ENCODE measurements around the gene RTN4. TPM values are rescaled to one million over a fixed set of nuclear protein-coding genes. Genes with fewer than 3 reads are reported as not detected.
A peak's percentile ranks its signal among the peaks of the same experiment; 100 is the strongest.

The RTN4 gene
- total and polyA plus RNA-seq, 11 donors, result 46.1 to 250 (median 95.5) TPM

- intact Hi-C loops (cut with DNase I), result loop anchor here in 1 of 10 donors (5.0 kb wide), 1 partner anchor 70 kb away; no protein-coding TSS in a partner anchor
- Histone ChIP-seq H3K9me3 (no peaks in the 10 kb centered on the region), H3K27me3 (no peaks in the 10 kb centered on the region), H3K4me3 (no peak overlapping the region), H3K4me1 (peaks cover 0 to 68% (median 47%) of the 10 kb centered on the region in 12 donors), H3K36me3 (peaks cover 0 to 46% (median 25%) of the 10 kb centered on the region in 9 donors), H3K27ac (peak overlapping the region in 5 of 12 donors; percentile 8 to 53 (median 35))
- DNase-seq, result no peak
- WGBS, 4 donors, result 23 to 33% (median 31%) methylated on average over 2 of the region's 2 CpGs
- no peak for TF ChIP-seq CTCF (IDR thresholded peaks at IDR 0.05)
- TF ChIP-seq POLR2A (IDR thresholded peaks at IDR 0.05), result no peak
- ATAC-seq, result peak in 3 of 4 donors; percentile 26 to 53 (median 42)
These were observed 73.1 kb downstream of the RTN4 start for GRCh38 chr2:54977149-54977548.

GRCh38 chr2:54975598-54976492 lies 74.4 kb downstream of the RTN4 start:
- peaks cover 0 to 47% (median 24%) of the 10 kb centered on the region in 9 donors for H3K36me3 ChIP-seq
- WGBS, 4 donors, result 60 to 71% (median 69%) methylated on average over 4 of the region's 4 CpGs
- ATAC-seq (peak; percentile 53 to 72 (median 64)), DNase-seq (no peak)
- no peak for TF ChIP-seq CTCF (IDR thresholded peaks at IDR 0.05)
- TF ChIP-seq POLR2A (IDR thresholded peaks at IDR 0.05), result no peak
- H3K4me1 ChIP-seq, result peaks cover 0 to 62% (median 47%) of the 10 kb centered on the region in 12 donors
- no peaks in the 10 kb centered on the region for H3K9me3 ChIP-seq
- no peak overlapping the region for H3K4me3 ChIP-seq
- H3K27me3 ChIP-seq, result no peaks in the 10 kb centered on the region
- H3K27ac ChIP-seq, result peak overlapping the region in 4 of 12 donors; percentile 23 to 53 (median 46)
- intact Hi-C loops (cut with DNase I), result loop anchor here in 1 of 10 donors (5.0 kb wide), 1 partner anchor 71 kb away; no protein-coding TSS in a partner anchor

GRCh38 chr2:54975175-54975574 lies 75.1 kb downstream of the RTN4 start:
- DNase-seq (no peak), ATAC-seq (no peak)
- Histone ChIP-seq H3K36me3 (peaks cover 0 to 53% (median 24%) of the 10 kb centered on the region in 9 donors), H3K9me3 (no peaks in the 10 kb centered on the region), H3K4me3 (no peak overlapping the region), H3K27me3 (no peaks in the 10 kb centered on the region), H3K4me1 (peaks cover 0 to 57% (median 45%) of the 10 kb centered on the region in 12 donors), H3K27ac (peak overlapping the region in 4 of 12 donors; percentile 11 to 51 (median 24))
- intact Hi-C loops (cut with DNase I), result loop anchor here in 1 of 10 donors (5.0 kb wide), 1 partner anchor 72 kb away; no protein-coding TSS in a partner anchor
- no peak for TF ChIP-seq CTCF (IDR thresholded peaks at IDR 0.05)
- no peak for TF ChIP-seq POLR2A (IDR thresholded peaks at IDR 0.05)
- WGBS, 4 donors, result 77 to 80% (median 79%) methylated on average over 2 of the region's 2 CpGs

GRCh38 chr2:54969940-54970338 lies 80.3 kb downstream of the RTN4 start:
- H3K4me3 ChIP-seq, result no peak overlapping the region
- H3K27ac ChIP-seq, result no peak overlapping the region
- H3K9me3 ChIP-seq, result no peaks in the 10 kb centered on the region
- intact Hi-C loops (cut with DNase I), result no loop called here
- TF ChIP-seq POLR2A (IDR thresholded peaks at IDR 0.05) (no peak), CTCF (IDR thresholded peaks at IDR 0.05) (no peak)
- H3K27me3 ChIP-seq, result peaks cover 0 to 6% (median 0%) of the 10 kb centered on the region in 9 donors
- 49 to 67% (median 56%) methylated on average over 6 to 7 of the region's 7 CpGs for WGBS, 4 donors
- ATAC-seq (no peak), DNase-seq (no peak)
- peaks cover 0 to 57% (median 33%) of the 10 kb centered on the region in 9 donors for H3K36me3 ChIP-seq
- peaks cover 0 to 40% (median 29%) of the 10 kb centered on the region in 12 donors for H3K4me1 ChIP-seq

All from heart left ventricle (tissue), 16 donors.